Keratinocyte (primary cell): ENCODE data around the gene ERFE.

Experiments
- CTCF ChIP-seq, 3 experiments: IDR thresholded peaks in 1 of 3; conservative IDR thresholded peaks in 1 of 3; optimal IDR thresholded peaks in 1 of 3; 2 replicates in 2 of 3; 3 replicates in 1 of 3; pipeline versions ENCODE3 to v1.5.1; 2011; ENCODE audit warnings: low read length in 3 of 3, mild to moderate bottlenecking in 3 of 3, moderate library complexity in 2 of 3, control low read depth in 1 of 3, inconsistent platforms in 1 of 3; ENCODE audit not compliant: insufficient read depth in 2 of 3; ENCODE audit errors: extremely low read depth in 1 of 3
- EZH2 ChIP-seq: IDR thresholded peaks from one replicate; pipeline ENCODE4 v1.6.1; 2012; ENCODE audit warnings: inconsistent platforms, mild to moderate bottlenecking, low read length, moderate library complexity

GRCh38 chr2:238169048-238169707, 10.4 kb downstream of the ERFE start:
- no peak for TF ChIP-seq EZH2
- no peak for TF ChIP-seq CTCF (optimal IDR thresholded peaks at IDR 0.05 in 1 of 3, IDR thresholded peaks at IDR 0.05 in 1 of 3, conservative IDR thresholded peaks at IDR 0.05 in 1 of 3; ENCODE audit: extremely low read depth in 1 of 3, insufficient read depth in 2 of 3, low read length in 3 of 3)
